Liver (tissue), 9 donors: ENCODE measurements around the gene WDR75. TPM values are rescaled to one million over a fixed set of nuclear protein-coding genes. Genes with fewer than 3 reads are reported as not detected.

Experiments
- DNase-seq: peaks from one replicate; pipeline ENCODE4 v3.0.0-alpha.2; 2017; ENCODE audit warnings: low spot score
- H3K27ac ChIP-seq, 2 donors: one replicate each; pipeline ENCODE4 v1.7.0; 2013; ENCODE audit warnings: inconsistent platforms in 2 of 2, low read length in 2 of 2, control low read depth in 1 of 2, low read depth in 1 of 2, mild to moderate bottlenecking in 1 of 2
- H3K27me3 ChIP-seq, 4 donors: one replicate each; pipeline versions ENCODE4 v1.6.1 to v1.7.0; 2013; ENCODE audit warnings: low read length in 3 of 4, inconsistent platforms in 1 of 4, mild to moderate bottlenecking in 1 of 4, moderate library complexity in 1 of 4; ENCODE audit not compliant: control insufficient read depth in 4 of 4, insufficient read depth in 4 of 4
- H3K36me3 ChIP-seq, 4 donors: one replicate each; pipeline versions ENCODE4 v1.6.1 to v1.7.0; 2013; ENCODE audit warnings: low read length in 3 of 4, mild to moderate bottlenecking in 3 of 4, low read depth in 1 of 4, moderate library complexity in 1 of 4; ENCODE audit not compliant: control insufficient read depth in 4 of 4, insufficient read depth in 3 of 4
- H3K4me1 ChIP-seq, 4 donors: one replicate each; pipeline versions ENCODE4 v1.6.1 to v1.7.0; 2013; ENCODE audit warnings: low read length in 3 of 4, mild to moderate bottlenecking in 3 of 4, moderate library complexity in 1 of 4; ENCODE audit not compliant: control insufficient read depth in 4 of 4, insufficient read depth in 4 of 4
- H3K4me3 ChIP-seq, 3 donors: one replicate each; pipeline versions ENCODE4 v1.6.1 to v1.7.0; 2013; ENCODE audit warnings: low read length in 3 of 3, control low read depth in 1 of 3, low read depth in 1 of 3, mild to moderate bottlenecking in 1 of 3
- H3K9ac ChIP-seq, 2 donors: one replicate each; pipeline ENCODE4 v1.7.0; 2013; ENCODE audit warnings: low read length in 2 of 2, mild to moderate bottlenecking in 2 of 2, moderate library complexity in 2 of 2, control low read depth in 1 of 2, low read depth in 1 of 2
- H3K9me3 ChIP-seq, 4 donors: one replicate each; pipeline versions ENCODE4 v1.6.1 to v1.7.0; 2013; ENCODE audit warnings: low read length in 3 of 4; ENCODE audit not compliant: control insufficient read depth in 4 of 4
- ATF3 ChIP-seq: IDR thresholded peaks from 2 replicates; pipeline ENCODE4 v1.6.1; 2016; ENCODE audit warnings: antibody characterized with exemption
- CTCF ChIP-seq: fragments of 150-350 bp; IDR thresholded peaks from 2 replicates; pipeline ENCODE4 v1.5.1; 2017; ENCODE audit warnings: improper control_type of control experiment, low read depth, low read length; ENCODE audit not compliant: missing input control
- EGR1 ChIP-seq, 2 donors: IDR thresholded peaks; 2 replicates each; pipeline ENCODE4 v1.6.1; 2016 to 2018; ENCODE audit warnings: antibody characterized with exemption in 2 of 2, low read depth in 2 of 2
- FOXA1 ChIP-seq: IDR thresholded peaks from 2 replicates; pipeline ENCODE4 v1.6.1; 2016; ENCODE audit warnings: antibody characterized with exemption
- FOXA2 ChIP-seq: IDR thresholded peaks from 2 replicates; pipeline ENCODE4 v1.6.1; 2016; ENCODE audit warnings: antibody characterized with exemption
- GABPA ChIP-seq, 2 donors: IDR thresholded peaks in 1 of 2; conservative IDR thresholded peaks in 1 of 2; 2 replicates each; pipeline ENCODE4 v1.6.1; 2016; ENCODE audit warnings: antibody characterized with exemption in 2 of 2, mild to moderate bottlenecking in 1 of 2, moderate library complexity in 1 of 2
- HNF4A ChIP-seq, 2 donors: conservative IDR thresholded peaks; 2 replicates each; pipeline ENCODE4 v1.6.1; 2016; ENCODE audit warnings: antibody characterized with exemption in 2 of 2, mild to moderate bottlenecking in 2 of 2
- HNF4G ChIP-seq: IDR thresholded peaks from 2 replicates; pipeline ENCODE4 v1.6.1; 2016; ENCODE audit warnings: antibody characterized with exemption
- JUND ChIP-seq, 2 donors: IDR thresholded peaks; 2 replicates each; pipeline ENCODE4 v1.6.1; 2016; ENCODE audit warnings: antibody characterized with exemption in 2 of 2
- MAX ChIP-seq: IDR thresholded peaks from 2 replicates; pipeline ENCODE4 v1.6.1; 2016; ENCODE audit warnings: antibody characterized with exemption
- NR2F2 ChIP-seq: IDR thresholded peaks from 2 replicates; pipeline ENCODE4 v1.6.1; 2016; ENCODE audit warnings: antibody characterized with exemption
- RAD21 ChIP-seq, 2 donors: IDR thresholded peaks; 2 replicates each; pipeline ENCODE4 v1.6.1; 2016; ENCODE audit warnings: antibody characterized with exemption in 2 of 2, mild to moderate bottlenecking in 2 of 2
- REST ChIP-seq: IDR thresholded peaks from 2 replicates; pipeline ENCODE4 v1.6.1; 2016; ENCODE audit warnings: antibody characterized with exemption, mild to moderate bottlenecking
- SP1 ChIP-seq: IDR thresholded peaks from 2 replicates; pipeline ENCODE4 v1.6.1; 2018; ENCODE audit warnings: antibody characterized with exemption, mild to moderate bottlenecking
- YY1 ChIP-seq: IDR thresholded peaks from 2 replicates; pipeline ENCODE4 v1.6.1; 2016; ENCODE audit warnings: antibody characterized with exemption, mild to moderate bottlenecking
- ZBTB33 ChIP-seq: IDR thresholded peaks from 2 replicates; pipeline ENCODE4 v1.6.1; 2016; ENCODE audit warnings: antibody characterized with exemption
- WGBS: extraction: QIAGEN DNeasy Blood & Tissue Kit; methylation state at CpG from one replicate; pipeline ENCODE4 v1.1.7; 2013; 5-methylcytosine and 5-hydroxymethylcytosine counted together
- polyA plus RNA-seq, 2 donors: library from polyadenylated mRNA; stranded (reverse) in 1 of 2; unstranded in 1 of 2; fragments of 200-250 nt in 1 of 2; fragments of >200 nt in 1 of 2; fragmentation: Nextera tagmentation in 1 of 2; extraction: Ambion mirVana in 1 of 2; gene quantifications; one replicate each; pipeline versions ENCODE4 v1.2.1 to v1.2.3, GENCODE V29; 2013 to 2015
- total RNA-seq, 2 donors: library from RNA; depleted of rRNA; stranded (reverse); fragments of >200 nt; gene quantifications; one replicate each; pipeline ENCODE4 v1.2.3, GENCODE V29; 2014
- donor health status: healthy.
- donor health status: healthy.
- donor health status: healthy.
- donor health status: healthy.
- donor health status: healthy.

The WDR75 gene
- total and polyA plus RNA-seq, 4 donors, result 7.9 to 24.5 (median 15.1) TPM

- TF ChIP-seq MAX, result no peak
- no peak for TF ChIP-seq EGR1 (IDR thresholded peaks at IDR 0.05; ENCODE audit: low read depth in 2 of 2)
- no peak for TF ChIP-seq JUND (IDR thresholded peaks at IDR 0.05)
- no peak for TF ChIP-seq GABPA (IDR thresholded peaks at IDR 0.05 in 1 of 2, conservative IDR thresholded peaks at IDR 0.05 in 1 of 2)
These were observed 24.2 kb downstream of the WDR75 start (continued) for GRCh38 chr2:189465478-189465877.

GRCh38 chr2:189466046-189466445 is 24.8 kb downstream of the WDR75 start:
- no peak overlapping the region for H3K4me3 ChIP-seq
- no peaks in the 10 kb centered on the region for H3K27me3 ChIP-seq
- DNase-seq, result no peak
- 68% methylated on average over 4 of the region's 4 CpGs for WGBS
- peaks cover 6 to 44% (median 33%) of the 10 kb centered on the region in 4 donors for H3K4me1 ChIP-seq
- no peak overlapping the region for H3K9ac ChIP-seq
- H3K9me3 ChIP-seq, result no peaks in the 10 kb centered on the region
- TF ChIP-seq REST (no peak), CTCF (peak; percentile 24)
- H3K36me3 ChIP-seq, result peaks cover 1 to 47% (median 33%) of the 10 kb centered on the region in 4 donors
- H3K27ac ChIP-seq, result no peak overlapping the region

GRCh38 chr2:189466656-189467055 is 25.4 kb downstream of the WDR75 start:
- H3K9me3 ChIP-seq, result no peaks in the 10 kb centered on the region
- peaks cover 6 to 48% (median 34%) of the 10 kb centered on the region in 4 donors for H3K4me1 ChIP-seq
- H3K4me3 ChIP-seq, result no peak overlapping the region
- no peak for DNase-seq
- H3K36me3 ChIP-seq, result peaks cover 1 to 51% (median 30%) of the 10 kb centered on the region in 4 donors
- no peak overlapping the region for H3K27ac ChIP-seq
- no peaks in the 10 kb centered on the region for H3K27me3 ChIP-seq
- H3K9ac ChIP-seq, result peak overlapping the region in 1 of 2 donors; percentile 36
- TF ChIP-seq ATF3, result no peak
- TF ChIP-seq FOXA2, result no peak
- TF ChIP-seq JUND (IDR thresholded peaks at IDR 0.05), result peak in 1 of 2 donors; percentile 7
- no peak for TF ChIP-seq MAX
- TF ChIP-seq YY1, result no peak
- no peak for TF ChIP-seq FOXA1
- TF ChIP-seq SP1, result no peak
- TF ChIP-seq NR2F2, result peak; percentile 40
- no peak for TF ChIP-seq ZBTB33
- TF ChIP-seq REST, result no peak
- no peak for TF ChIP-seq HNF4G
- peak; percentile 63 for TF ChIP-seq CTCF
- TF ChIP-seq RAD21 (IDR thresholded peaks at IDR 0.05), result peak; percentile 90 to 91
- TF ChIP-seq HNF4A (conservative IDR thresholded peaks at IDR 0.05), result peak in 1 of 2 donors; percentile 26
